ENCODE results near the gene UNC93A.

GRCh38 chr6:167298127-167298526, 7.0 kb downstream of the UNC93A start:
- TF ChIP-seq POLR2A (IDR thresholded peaks at IDR 0.05; ENCODE audit: borderline replicate concordance, extremely low read depth, insufficient read depth, insufficient read length), result no peak
- TF ChIP-seq CTCF (IDR thresholded peaks at IDR 0.05 in 2 of 3, conservative IDR thresholded peaks at IDR 0.05 in 1 of 3; ENCODE audit: borderline replicate concordance in 1 of 3, insufficient read depth in 1 of 3, low read depth in 2 of 3, low read length in 2 of 3), result no peak
- no peak for TF ChIP-seq MAX (IDR thresholded peaks at IDR 0.05)
- TF ChIP-seq FOSL1 (IDR thresholded peaks at IDR 0.05; ENCODE audit: low read depth), result no peak
- no peak for TF ChIP-seq SIN3A (IDR thresholded peaks at IDR 0.05; ENCODE audit: low read depth)
- no peak for TF ChIP-seq ZBTB33 (IDR thresholded peaks at IDR 0.05; ENCODE audit: extremely low read depth, insufficient replicate concordance, low read length)
- TF ChIP-seq TCF7L2 (IDR thresholded peaks at IDR 0.05; ENCODE audit: borderline replicate concordance, extremely low read depth, insufficient read depth, insufficient read length), result no peak
- TF ChIP-seq REST (IDR thresholded peaks at IDR 0.05; ENCODE audit: low read depth), result no peak
- TF ChIP-seq YY1 (IDR thresholded peaks at IDR 0.05; ENCODE audit: extremely low read depth, insufficient replicate concordance, low read depth, low read length), result no peak
- no peak for TF ChIP-seq RAD21 (IDR thresholded peaks at IDR 0.05; ENCODE audit: low read depth)

Measured in HCT116 (cell line).